Adipose tissue (tissue), 3 donors: ENCODE data around the gene EDC3. TPM values are rescaled to one million over a fixed set of nuclear protein-coding genes. Genes with fewer than 3 reads are reported as not detected.
"Not testable (repeated sequence)": the region's sequence is repeated elsewhere in the genome, so short reads cannot be mapped to it uniquely, and the experiment has no call there.

Experiments used
- H3K27ac ChIP-seq: one replicate; pipeline ENCODE4 v1.5.1; 2013; ENCODE audit warnings: low read depth, low read length
- WGBS, 3 donors: extraction: QIAGEN DNeasy Blood & Tissue Kit; methylation state at CpG; one replicate each; pipeline ENCODE4 v1.1.7; 2013; 5-methylcytosine and 5-hydroxymethylcytosine counted together
- polyA plus RNA-seq, 3 donors: library from polyadenylated mRNA; stranded (reverse); fragments of 200-250 nt; gene quantifications; one replicate each; pipeline ENCODE4 v1.2.3, GENCODE V29; 2013
- donor health status: healthy with polysubstance abuse.
- donor health status: Bipolar disorder and iron deficiency.
- donor health status: healthy.

EDC3 gene
- polyA plus RNA-seq, 3 donors = 8.4 to 16.2 (median 13.4) TPM

- WGBS, 3 donors = 95 to 98% (median 95%) methylated on average over 8 of the region's 8 CpGs
Measured at GRCh38 chr15:74661280-74661679, 34.5 kb downstream of the EDC3 start.

GRCh38 chr15:74657846-74658245 lies 38.0 kb downstream of the EDC3 start:
- H3K27ac ChIP-seq = no peak overlapping the region
- WGBS, 3 donors = 80 to 89% (median 82%) methylated on average over 3 of the region's 3 CpGs

More at GRCh38 chr15:74661280-74661679, 34.5 kb downstream of the EDC3 start:
- H3K27ac ChIP-seq = not testable (repeated sequence)

- WGBS, 3 donors = 84 to 95% (median 94%) methylated on average over 6 of the region's 6 CpGs
- H3K27ac ChIP-seq = no peak overlapping the region
Measured at GRCh38 chr15:74656935-74657535, 38.8 kb downstream of the EDC3 start.

- 66 to 88% (median 80%) methylated on average over 7 of the region's 7 CpGs for WGBS, 3 donors
- H3K27ac ChIP-seq = no peak overlapping the region
Measured at GRCh38 chr15:74655424-74655823, 40.4 kb downstream of the EDC3 start.

- no peak overlapping the region for H3K27ac ChIP-seq
- 70 to 87% (median 74%) methylated on average over 7 of the region's 7 CpGs for WGBS, 3 donors
Measured at GRCh38 chr15:74653426-74654102, 42.3 kb downstream of the EDC3 start.

GRCh38 chr15:74651242-74651741 lies 44.5 kb downstream of the EDC3 start:
- WGBS, 3 donors = 39 to 76% (median 65%) methylated on average over 3 of the region's 3 CpGs
- no peak overlapping the region for H3K27ac ChIP-seq

GRCh38 chr15:74648051-74648842 lies 47.6 kb downstream of the EDC3 start:
- WGBS, 3 donors = 71 to 91% (median 71%) methylated on average over 5 of the region's 5 CpGs
- no peak overlapping the region for H3K27ac ChIP-seq

- no peak overlapping the region for H3K27ac ChIP-seq
Measured at GRCh38 chr15:74646480-74646879, 49.3 kb downstream of the EDC3 start.

GRCh38 chr15:74643665-74644204 lies 52.1 kb downstream of the EDC3 start:
- 80 to 86% (median 84%) methylated on average over 2 of the region's 2 CpGs for WGBS, 3 donors
- H3K27ac ChIP-seq = no peak overlapping the region

- WGBS, 3 donors = 35 to 57% (median 47%) methylated on average over 11 of the region's 11 CpGs
- H3K27ac ChIP-seq = no peak overlapping the region
Measured at GRCh38 chr15:74642734-74643664, 52.8 kb downstream of the EDC3 start.

GRCh38 chr15:74642348-74642733 lies 53.5 kb downstream of the EDC3 start:
- 27 to 90% (median 88%) methylated on average over 4 of the region's 4 CpGs for WGBS, 3 donors
- H3K27ac ChIP-seq = no peak overlapping the region

- WGBS, 3 donors = 46 to 94% (median 66%) methylated on average over 1 of the region's 1 CpG
- H3K27ac ChIP-seq = no peak overlapping the region
Measured at GRCh38 chr15:74641151-74641550, 54.7 kb downstream of the EDC3 start.

GRCh38 chr15:74636984-74637383 lies 58.8 kb downstream of the EDC3 start:
- H3K27ac ChIP-seq = no peak overlapping the region
- 64 to 90% (median 79%) methylated on average over 1 of the region's 1 CpG for WGBS, 3 donors

GRCh38 chr15:74635228-74635627 lies 60.6 kb downstream of the EDC3 start:
- WGBS, 3 donors = 21 to 26% (median 25%) methylated on average over 5 of the region's 5 CpGs
- no peak overlapping the region for H3K27ac ChIP-seq

GRCh38 chr15:74633781-74634180 lies 62.0 kb downstream of the EDC3 start:
- 68 to 71% (median 68%) methylated on average over 2 of the region's 2 CpGs for WGBS, 3 donors

GRCh38 chr15:74632601-74633000 lies 63.2 kb downstream of the EDC3 start:
- 91 to 93% (median 91%) methylated on average over 9 of the region's 9 CpGs for WGBS, 3 donors
- H3K27ac ChIP-seq = no peak overlapping the region

More at GRCh38 chr15:74633781-74634180, 62.0 kb downstream of the EDC3 start:
- no peak overlapping the region for H3K27ac ChIP-seq

- WGBS, 3 donors = 71 to 72% (median 72%) methylated on average over 8 of the region's 8 CpGs
- H3K27ac ChIP-seq = no peak overlapping the region
Measured at GRCh38 chr15:74631935-74632560, 63.8 kb downstream of the EDC3 start.

GRCh38 chr15:74631408-74631807 lies 64.4 kb downstream of the EDC3 start:
- 56 to 64% (median 61%) methylated on average over 3 of the region's 3 CpGs for WGBS, 3 donors

More at GRCh38 chr15:74631408-74631807, 64.4 kb downstream of the EDC3 start:
- H3K27ac ChIP-seq = no peak overlapping the region
